Liver (tissue), 9 donors: ENCODE data around the gene VIL1. TPM values are rescaled to one million over a fixed set of nuclear protein-coding genes. Genes with fewer than 3 reads are reported as not detected.

Source experiments
- DNase-seq: peaks from one replicate; pipeline ENCODE4 v3.0.0-alpha.2; 2017; ENCODE audit warnings: low spot score
- H3K27ac ChIP-seq, 2 donors: one replicate each; pipeline ENCODE4 v1.7.0; 2013; ENCODE audit warnings: inconsistent platforms in 2 of 2, low read length in 2 of 2, control low read depth in 1 of 2, low read depth in 1 of 2, mild to moderate bottlenecking in 1 of 2
- H3K27me3 ChIP-seq, 4 donors: one replicate each; pipeline versions ENCODE4 v1.6.1 to v1.7.0; 2013; ENCODE audit warnings: low read length in 3 of 4, inconsistent platforms in 1 of 4, mild to moderate bottlenecking in 1 of 4, moderate library complexity in 1 of 4; ENCODE audit not compliant: control insufficient read depth in 4 of 4, insufficient read depth in 4 of 4
- H3K36me3 ChIP-seq, 4 donors: one replicate each; pipeline versions ENCODE4 v1.6.1 to v1.7.0; 2013; ENCODE audit warnings: low read length in 3 of 4, mild to moderate bottlenecking in 3 of 4, low read depth in 1 of 4, moderate library complexity in 1 of 4; ENCODE audit not compliant: control insufficient read depth in 4 of 4, insufficient read depth in 3 of 4
- H3K4me1 ChIP-seq, 4 donors: one replicate each; pipeline versions ENCODE4 v1.6.1 to v1.7.0; 2013; ENCODE audit warnings: low read length in 3 of 4, mild to moderate bottlenecking in 3 of 4, moderate library complexity in 1 of 4; ENCODE audit not compliant: control insufficient read depth in 4 of 4, insufficient read depth in 4 of 4
- H3K4me3 ChIP-seq, 3 donors: one replicate each; pipeline versions ENCODE4 v1.6.1 to v1.7.0; 2013; ENCODE audit warnings: low read length in 3 of 3, control low read depth in 1 of 3, low read depth in 1 of 3, mild to moderate bottlenecking in 1 of 3
- H3K9ac ChIP-seq, 2 donors: one replicate each; pipeline ENCODE4 v1.7.0; 2013; ENCODE audit warnings: low read length in 2 of 2, mild to moderate bottlenecking in 2 of 2, moderate library complexity in 2 of 2, control low read depth in 1 of 2, low read depth in 1 of 2
- H3K9me3 ChIP-seq, 4 donors: one replicate each; pipeline versions ENCODE4 v1.6.1 to v1.7.0; 2013; ENCODE audit warnings: low read length in 3 of 4; ENCODE audit not compliant: control insufficient read depth in 4 of 4
- EGR1 ChIP-seq, 2 donors: IDR thresholded peaks; 2 replicates each; pipeline ENCODE4 v1.6.1; 2016 to 2018; ENCODE audit warnings: antibody characterized with exemption in 2 of 2, low read depth in 2 of 2
- FOXA1 ChIP-seq: IDR thresholded peaks from 2 replicates; pipeline ENCODE4 v1.6.1; 2016; ENCODE audit warnings: antibody characterized with exemption
- FOXA2 ChIP-seq: IDR thresholded peaks from 2 replicates; pipeline ENCODE4 v1.6.1; 2016; ENCODE audit warnings: antibody characterized with exemption
- GABPA ChIP-seq, 2 donors: IDR thresholded peaks in 1 of 2; conservative IDR thresholded peaks in 1 of 2; 2 replicates each; pipeline ENCODE4 v1.6.1; 2016; ENCODE audit warnings: antibody characterized with exemption in 2 of 2, mild to moderate bottlenecking in 1 of 2, moderate library complexity in 1 of 2
- HNF4A ChIP-seq, 2 donors: conservative IDR thresholded peaks; 2 replicates each; pipeline ENCODE4 v1.6.1; 2016; ENCODE audit warnings: antibody characterized with exemption in 2 of 2, mild to moderate bottlenecking in 2 of 2
- HNF4G ChIP-seq: IDR thresholded peaks from 2 replicates; pipeline ENCODE4 v1.6.1; 2016; ENCODE audit warnings: antibody characterized with exemption
- JUND ChIP-seq, 2 donors: IDR thresholded peaks; 2 replicates each; pipeline ENCODE4 v1.6.1; 2016; ENCODE audit warnings: antibody characterized with exemption in 2 of 2
- NR2F2 ChIP-seq: IDR thresholded peaks from 2 replicates; pipeline ENCODE4 v1.6.1; 2016; ENCODE audit warnings: antibody characterized with exemption
- RAD21 ChIP-seq, 2 donors: IDR thresholded peaks; 2 replicates each; pipeline ENCODE4 v1.6.1; 2016; ENCODE audit warnings: antibody characterized with exemption in 2 of 2, mild to moderate bottlenecking in 2 of 2
- RXRA ChIP-seq, 2 donors: IDR thresholded peaks; 2 replicates each; pipeline ENCODE4 v1.6.1; 2017 to 2018; ENCODE audit warnings: antibody characterized with exemption in 2 of 2, mild to moderate bottlenecking in 1 of 2
- SP1 ChIP-seq: IDR thresholded peaks from 2 replicates; pipeline ENCODE4 v1.6.1; 2018; ENCODE audit warnings: antibody characterized with exemption, mild to moderate bottlenecking
- TAF1 ChIP-seq: conservative IDR thresholded peaks from 2 replicates; pipeline ENCODE4 v1.6.1; 2016; ENCODE audit warnings: antibody characterized with exemption, mild to moderate bottlenecking
- YY1 ChIP-seq: IDR thresholded peaks from 2 replicates; pipeline ENCODE4 v1.6.1; 2016; ENCODE audit warnings: antibody characterized with exemption, mild to moderate bottlenecking
- WGBS: extraction: QIAGEN DNeasy Blood & Tissue Kit; methylation state at CpG from one replicate; pipeline ENCODE4 v1.1.7; 2013; 5-methylcytosine and 5-hydroxymethylcytosine counted together
- polyA plus RNA-seq, 2 donors: library from polyadenylated mRNA; stranded (reverse) in 1 of 2; unstranded in 1 of 2; fragments of 200-250 nt in 1 of 2; fragments of >200 nt in 1 of 2; fragmentation: Nextera tagmentation in 1 of 2; extraction: Ambion mirVana in 1 of 2; gene quantifications; one replicate each; pipeline versions ENCODE4 v1.2.1 to v1.2.3, GENCODE V29; 2013 to 2015
- total RNA-seq, 2 donors: library from RNA; depleted of rRNA; stranded (reverse); fragments of >200 nt; gene quantifications; one replicate each; pipeline ENCODE4 v1.2.3, GENCODE V29; 2014
- TF ChIP-seq, protein P1 (sequence below): IDR thresholded peaks from 2 replicates; pipeline ENCODE4 v1.6.1; 2016; ENCODE audit warnings: antibody characterized with exemption, mild to moderate bottlenecking
- TF ChIP-seq, protein P2 (sequence below): IDR thresholded peaks from 2 replicates; pipeline ENCODE4 v1.6.1; 2016; ENCODE audit warnings: antibody characterized with exemption
- TF ChIP-seq, protein P3 (sequence below): IDR thresholded peaks from 2 replicates; pipeline ENCODE4 v1.6.1; 2016; ENCODE audit warnings: antibody characterized with exemption
- TF ChIP-seq, protein P4 (sequence below): IDR thresholded peaks from 2 replicates; pipeline ENCODE4 v1.6.1; 2016; ENCODE audit warnings: antibody characterized with exemption
- TF ChIP-seq, protein P5 (sequence below): fragments of 150-350 bp; IDR thresholded peaks from 2 replicates; pipeline ENCODE4 v1.5.1; 2017; ENCODE audit warnings: improper control_type of control experiment, low read depth, low read length; ENCODE audit not compliant: missing input control
- donor health status: healthy.
- donor health status: healthy.
- donor health status: healthy.
- donor health status: healthy.
- donor health status: healthy.

The VIL1 gene
- total and polyA plus RNA-seq, 4 donors = 16.4 to 72.0 (median 31.6) TPM

DNA sequence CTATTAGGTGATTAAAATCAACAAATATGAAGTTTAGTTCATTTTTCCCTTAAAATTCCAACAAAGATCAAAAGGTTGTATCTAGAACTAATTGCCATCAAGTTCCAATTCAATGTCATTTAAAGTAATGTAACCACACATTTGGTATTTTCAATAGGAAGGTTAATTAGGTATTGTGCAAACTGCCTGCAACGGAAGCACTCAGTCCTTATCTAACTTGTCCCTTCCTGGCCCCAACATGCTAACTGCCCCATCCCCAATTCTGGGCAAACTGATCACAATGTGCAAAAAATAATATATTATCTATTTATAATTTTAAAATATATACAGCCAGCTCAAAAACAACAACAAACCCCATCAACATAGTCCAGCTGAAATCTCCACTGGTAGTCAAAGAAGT is 33.2 kb downstream of the VIL1 start:
- H3K9me3 ChIP-seq = no peaks in the 10 kb centered on the region
- H3K27me3 ChIP-seq = no peaks in the 10 kb centered on the region
- H3K4me1 ChIP-seq = peaks cover 0 to 6% (median 3%) of the 10 kb centered on the region in 4 donors
- no peak for TF ChIP-seq HNF4A (conservative IDR thresholded peaks at IDR 0.05)
- TF ChIP-seq HNF4G = no peak
- TF ChIP-seq, protein P1, sequence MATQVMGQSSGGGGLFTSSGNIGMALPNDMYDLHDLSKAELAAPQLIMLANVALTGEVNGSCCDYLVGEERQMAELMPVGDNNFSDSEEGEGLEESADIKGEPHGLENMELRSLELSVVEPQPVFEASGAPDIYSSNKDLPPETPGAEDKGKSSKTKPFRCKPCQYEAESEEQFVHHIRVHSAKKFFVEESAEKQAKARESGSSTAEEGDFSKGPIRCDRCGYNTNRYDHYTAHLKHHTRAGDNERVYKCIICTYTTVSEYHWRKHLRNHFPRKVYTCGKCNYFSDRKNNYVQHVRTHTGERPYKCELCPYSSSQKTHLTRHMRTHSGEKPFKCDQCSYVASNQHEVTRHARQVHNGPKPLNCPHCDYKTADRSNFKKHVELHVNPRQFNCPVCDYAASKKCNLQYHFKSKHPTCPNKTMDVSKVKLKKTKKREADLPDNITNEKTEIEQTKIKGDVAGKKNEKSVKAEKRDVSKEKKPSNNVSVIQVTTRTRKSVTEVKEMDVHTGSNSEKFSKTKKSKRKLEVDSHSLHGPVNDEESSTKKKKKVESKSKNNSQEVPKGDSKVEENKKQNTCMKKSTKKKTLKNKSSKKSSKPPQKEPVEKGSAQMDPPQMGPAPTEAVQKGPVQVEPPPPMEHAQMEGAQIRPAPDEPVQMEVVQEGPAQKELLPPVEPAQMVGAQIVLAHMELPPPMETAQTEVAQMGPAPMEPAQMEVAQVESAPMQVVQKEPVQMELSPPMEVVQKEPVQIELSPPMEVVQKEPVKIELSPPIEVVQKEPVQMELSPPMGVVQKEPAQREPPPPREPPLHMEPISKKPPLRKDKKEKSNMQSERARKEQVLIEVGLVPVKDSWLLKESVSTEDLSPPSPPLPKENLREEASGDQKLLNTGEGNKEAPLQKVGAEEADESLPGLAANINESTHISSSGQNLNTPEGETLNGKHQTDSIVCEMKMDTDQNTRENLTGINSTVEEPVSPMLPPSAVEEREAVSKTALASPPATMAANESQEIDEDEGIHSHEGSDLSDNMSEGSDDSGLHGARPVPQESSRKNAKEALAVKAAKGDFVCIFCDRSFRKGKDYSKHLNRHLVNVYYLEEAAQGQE = no peak
- TF ChIP-seq, protein P2, sequence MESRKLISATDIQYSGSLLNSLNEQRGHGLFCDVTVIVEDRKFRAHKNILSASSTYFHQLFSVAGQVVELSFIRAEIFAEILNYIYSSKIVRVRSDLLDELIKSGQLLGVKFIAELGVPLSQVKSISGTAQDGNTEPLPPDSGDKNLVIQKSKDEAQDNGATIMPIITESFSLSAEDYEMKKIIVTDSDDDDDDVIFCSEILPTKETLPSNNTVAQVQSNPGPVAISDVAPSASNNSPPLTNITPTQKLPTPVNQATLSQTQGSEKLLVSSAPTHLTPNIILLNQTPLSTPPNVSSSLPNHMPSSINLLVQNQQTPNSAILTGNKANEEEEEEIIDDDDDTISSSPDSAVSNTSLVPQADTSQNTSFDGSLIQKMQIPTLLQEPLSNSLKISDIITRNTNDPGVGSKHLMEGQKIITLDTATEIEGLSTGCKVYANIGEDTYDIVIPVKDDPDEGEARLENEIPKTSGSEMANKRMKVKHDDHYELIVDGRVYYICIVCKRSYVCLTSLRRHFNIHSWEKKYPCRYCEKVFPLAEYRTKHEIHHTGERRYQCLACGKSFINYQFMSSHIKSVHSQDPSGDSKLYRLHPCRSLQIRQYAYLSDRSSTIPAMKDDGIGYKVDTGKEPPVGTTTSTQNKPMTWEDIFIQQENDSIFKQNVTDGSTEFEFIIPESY = no peak
- no peak for TF ChIP-seq NR2F2
- TF ChIP-seq, protein P3, sequence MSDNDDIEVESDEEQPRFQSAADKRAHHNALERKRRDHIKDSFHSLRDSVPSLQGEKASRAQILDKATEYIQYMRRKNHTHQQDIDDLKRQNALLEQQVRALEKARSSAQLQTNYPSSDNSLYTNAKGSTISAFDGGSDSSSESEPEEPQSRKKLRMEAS = no peak
- TF ChIP-seq JUND (IDR thresholded peaks at IDR 0.05) = no peak
- TF ChIP-seq TAF1 = no peak
- TF ChIP-seq, protein P4, sequence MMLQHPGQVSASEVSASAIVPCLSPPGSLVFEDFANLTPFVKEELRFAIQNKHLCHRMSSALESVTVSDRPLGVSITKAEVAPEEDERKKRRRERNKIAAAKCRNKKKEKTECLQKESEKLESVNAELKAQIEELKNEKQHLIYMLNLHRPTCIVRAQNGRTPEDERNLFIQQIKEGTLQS = no peak
- TF ChIP-seq, protein P5, sequence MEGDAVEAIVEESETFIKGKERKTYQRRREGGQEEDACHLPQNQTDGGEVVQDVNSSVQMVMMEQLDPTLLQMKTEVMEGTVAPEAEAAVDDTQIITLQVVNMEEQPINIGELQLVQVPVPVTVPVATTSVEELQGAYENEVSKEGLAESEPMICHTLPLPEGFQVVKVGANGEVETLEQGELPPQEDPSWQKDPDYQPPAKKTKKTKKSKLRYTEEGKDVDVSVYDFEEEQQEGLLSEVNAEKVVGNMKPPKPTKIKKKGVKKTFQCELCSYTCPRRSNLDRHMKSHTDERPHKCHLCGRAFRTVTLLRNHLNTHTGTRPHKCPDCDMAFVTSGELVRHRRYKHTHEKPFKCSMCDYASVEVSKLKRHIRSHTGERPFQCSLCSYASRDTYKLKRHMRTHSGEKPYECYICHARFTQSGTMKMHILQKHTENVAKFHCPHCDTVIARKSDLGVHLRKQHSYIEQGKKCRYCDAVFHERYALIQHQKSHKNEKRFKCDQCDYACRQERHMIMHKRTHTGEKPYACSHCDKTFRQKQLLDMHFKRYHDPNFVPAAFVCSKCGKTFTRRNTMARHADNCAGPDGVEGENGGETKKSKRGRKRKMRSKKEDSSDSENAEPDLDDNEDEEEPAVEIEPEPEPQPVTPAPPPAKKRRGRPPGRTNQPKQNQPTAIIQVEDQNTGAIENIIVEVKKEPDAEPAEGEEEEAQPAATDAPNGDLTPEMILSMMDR = no peak
- TF ChIP-seq EGR1 (IDR thresholded peaks at IDR 0.05; ENCODE audit: low read depth in 2 of 2) = no peak
- TF ChIP-seq RAD21 (IDR thresholded peaks at IDR 0.05) = no peak
- no peak for TF ChIP-seq FOXA1
- TF ChIP-seq FOXA2 = no peak
- no peak for TF ChIP-seq RXRA (IDR thresholded peaks at IDR 0.05)
- no peak for TF ChIP-seq GABPA (IDR thresholded peaks at IDR 0.05 in 1 of 2, conservative IDR thresholded peaks at IDR 0.05 in 1 of 2)
- no peak for TF ChIP-seq SP1
- TF ChIP-seq YY1 = no peak
- H3K4me3 ChIP-seq = no peak overlapping the region
- H3K9ac ChIP-seq = no peak overlapping the region
- no peak for DNase-seq
- H3K27ac ChIP-seq = no peak overlapping the region
- 79% methylated on average over 1 of the region's 1 CpG for WGBS
- peaks cover 9 to 49% (median 22%) of the 10 kb centered on the region in 4 donors for H3K36me3 ChIP-seq
